GM21786 (cell line): ENCODE data around the gene MUC20.
"Not testable (repeated sequence)": the region's sequence is repeated elsewhere in the genome, so short reads cannot be mapped to it uniquely, and the experiment has no call there.

Source experiments
- ATAC-seq: cut with Tn5 transposase; IDR thresholded peaks from one replicate; pipeline ENCODE4 v1.9.1; 2021; ENCODE audit not compliant: unreplicated experiment

MUC20 gene

DNA sequence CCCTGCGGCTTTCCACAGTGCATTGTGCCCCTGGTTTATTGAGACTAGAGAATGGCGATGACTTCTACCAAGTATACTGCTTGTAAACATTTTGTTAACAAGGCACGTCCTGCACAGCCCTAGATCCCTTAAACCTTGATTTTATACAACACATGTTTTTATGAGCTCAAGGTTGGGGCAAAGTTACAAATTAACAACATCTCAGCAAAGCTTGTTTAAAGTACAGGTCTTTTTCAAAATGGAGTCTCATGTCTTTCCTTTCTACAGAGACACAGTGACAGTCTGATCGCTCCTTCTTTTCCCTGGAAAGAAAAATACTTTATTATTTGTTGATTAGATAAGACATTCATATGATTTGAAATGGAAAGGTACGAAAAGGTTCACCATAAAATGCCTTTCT lies 8.0 kb downstream of the MUC20 start:
- not testable (repeated sequence) for ATAC-seq

DNA sequence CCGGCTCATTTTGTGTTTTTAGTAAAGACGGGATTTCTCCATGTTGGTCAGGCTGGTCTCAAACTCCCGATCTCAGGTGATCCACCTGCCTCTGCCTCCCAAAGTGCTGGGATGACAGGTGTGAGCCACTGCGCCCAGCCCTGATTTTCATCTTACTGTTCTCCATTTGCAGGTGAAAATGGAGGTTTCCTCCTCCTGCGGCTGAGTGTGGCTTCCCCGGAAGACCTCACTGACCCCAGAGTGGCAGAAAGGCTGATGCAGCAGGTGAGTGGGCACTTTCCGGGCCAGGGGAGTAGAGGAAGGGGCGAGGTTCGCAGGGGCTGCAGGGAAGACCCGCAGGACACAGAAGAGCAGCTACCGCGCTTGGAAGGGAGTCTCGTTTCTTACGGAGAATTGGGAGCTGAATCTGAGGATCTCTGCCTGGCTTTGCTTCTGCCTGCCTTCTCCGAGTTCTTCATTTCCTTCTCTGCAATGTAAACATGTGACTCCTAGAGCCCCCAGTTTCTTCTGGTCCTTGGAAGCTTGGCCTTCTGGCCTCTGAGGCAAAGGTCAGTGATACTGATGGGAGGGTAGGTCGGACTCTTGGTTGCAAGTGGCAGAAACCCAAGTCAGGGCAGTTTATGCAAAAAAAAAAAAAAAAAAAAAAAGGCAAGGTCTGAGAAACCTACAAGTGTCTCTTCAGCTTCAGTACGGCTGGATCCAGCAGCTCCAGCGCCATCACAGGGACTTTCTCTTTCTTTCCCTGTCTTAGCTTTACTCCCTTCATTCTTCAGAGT lies 8.9 kb downstream of the MUC20 start:
- ATAC-seq = no peak

DNA sequence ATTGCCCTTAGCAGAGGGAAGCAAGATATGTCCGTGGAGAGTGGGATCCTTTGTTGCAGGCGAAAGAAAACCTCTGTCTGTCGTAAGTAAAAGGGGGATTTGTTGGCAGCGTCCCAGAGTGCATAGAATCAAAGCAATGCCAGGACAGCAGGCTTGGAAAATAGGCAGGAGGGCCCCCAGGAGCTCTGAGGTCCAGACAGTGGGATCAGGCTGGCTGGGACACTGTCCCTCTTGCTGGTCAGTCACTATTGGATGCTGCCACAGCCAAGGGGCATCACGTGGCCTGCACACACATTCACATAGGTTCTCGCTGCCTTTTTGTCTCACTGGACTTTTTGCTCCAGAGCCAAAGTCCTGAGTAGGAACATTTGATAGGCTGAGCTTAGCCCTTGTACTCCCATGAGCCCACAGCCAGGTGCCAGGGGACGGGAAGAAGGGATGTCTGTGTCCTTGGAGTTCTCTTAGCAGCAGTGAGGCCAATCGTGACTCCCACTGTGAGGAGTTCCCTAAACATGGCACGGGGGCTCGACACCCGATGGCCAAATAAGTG lies 10.7 kb downstream of the MUC20 start:
- ATAC-seq = no peak

- ATAC-seq = no peak
Observed at GRCh38 chr3:195732940-195733339, 12.2 kb downstream of the MUC20 start.

DNA sequence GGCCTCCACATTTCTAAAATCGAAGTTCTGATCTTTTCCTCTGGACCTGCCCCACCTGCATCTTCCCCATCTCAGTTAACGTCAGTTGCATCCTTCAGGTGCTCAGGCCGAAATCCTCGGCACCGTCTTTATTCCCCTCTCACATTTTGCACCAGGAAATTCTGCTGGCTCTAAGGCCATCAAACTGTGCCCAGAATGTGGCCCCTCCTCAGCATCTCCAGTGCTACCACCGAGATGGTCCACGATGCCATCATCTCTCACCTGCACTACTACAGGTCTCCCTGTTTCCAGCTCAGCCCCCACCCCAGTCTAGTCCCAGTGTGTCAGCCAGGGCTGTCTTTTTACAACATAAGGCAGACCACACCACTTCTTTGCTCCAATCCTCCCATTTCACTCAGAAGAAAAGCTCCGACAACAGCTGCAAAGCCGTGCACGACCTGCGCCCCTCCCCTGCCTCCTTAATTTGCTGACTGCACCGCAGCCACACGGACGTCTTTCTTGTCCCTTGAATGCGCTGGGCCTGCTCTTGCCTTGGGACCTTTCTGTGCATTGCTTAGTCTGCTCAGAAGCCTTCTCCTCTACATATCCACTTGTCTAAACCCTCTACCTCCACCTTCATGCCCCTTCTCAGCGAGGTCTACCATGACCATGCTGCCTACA lies 14.4 kb downstream of the MUC20 start:
- no peak for ATAC-seq

DNA sequence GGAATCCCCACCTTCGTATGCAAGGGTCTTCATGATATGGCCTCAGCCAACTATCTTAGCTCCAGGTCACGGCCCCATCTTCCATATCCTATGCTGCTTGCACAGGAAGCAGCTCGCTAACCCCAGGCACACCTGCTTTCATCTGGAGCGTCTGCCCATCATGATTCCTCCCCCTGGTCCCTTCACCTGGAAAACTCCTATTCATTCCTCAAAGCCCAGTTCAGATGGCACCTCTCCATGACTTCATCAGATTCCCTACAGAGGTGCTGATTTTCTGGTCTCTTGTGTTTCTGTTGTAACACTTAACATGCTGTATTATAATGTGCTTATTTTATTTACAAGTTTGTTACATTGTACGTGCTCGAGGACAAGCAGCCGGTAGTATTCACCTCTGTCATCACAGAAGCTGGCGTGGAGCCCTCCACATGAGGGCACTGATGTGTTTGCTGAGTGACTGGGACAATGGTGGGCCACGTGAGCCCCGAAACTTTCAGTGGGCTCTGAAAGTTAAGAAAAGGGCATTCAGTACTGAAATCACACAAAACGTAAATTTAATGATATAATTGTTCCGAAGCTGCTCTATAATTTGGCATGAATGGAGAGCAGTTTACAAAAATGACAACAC lies 16.2 kb downstream of the MUC20 start:
- no peak for ATAC-seq

GRCh38 chr3:195737782-195738181 lies 17.0 kb downstream of the MUC20 start:
- not testable (repeated sequence) for ATAC-seq

- no peak for ATAC-seq
Observed at GRCh38 chr3:195738274-195739044, 17.7 kb downstream of the MUC20 start.

- no peak for ATAC-seq
Observed at GRCh38 chr3:195739561-195740111, 18.9 kb downstream of the MUC20 start.

GRCh38 chr3:195744437-195744836 lies 23.7 kb downstream of the MUC20 start:
- ATAC-seq = no peak

GRCh38 chr3:195746346-195746745 lies 25.6 kb downstream of the MUC20 start:
- no peak for ATAC-seq

DNA sequence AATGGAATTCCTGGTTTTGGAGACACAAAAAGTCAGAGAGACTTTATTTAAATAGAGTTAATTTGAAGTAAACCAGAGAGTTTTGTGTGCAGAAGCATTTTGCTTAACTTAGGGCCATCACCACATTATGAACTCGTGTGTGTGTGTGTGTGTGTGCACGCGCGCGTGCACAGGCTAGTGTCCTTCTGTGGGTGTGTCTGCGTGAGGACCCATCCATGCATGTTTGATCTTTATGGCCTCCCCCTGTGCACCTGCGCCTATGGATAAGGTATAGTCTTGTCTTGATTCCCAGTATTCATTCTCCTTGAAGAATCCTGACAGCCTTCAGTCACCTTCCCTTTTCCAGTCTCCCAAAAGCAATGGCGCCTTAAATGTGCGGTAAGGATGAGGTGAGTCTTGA lies 26.0 kb downstream of the MUC20 start:
- ATAC-seq = no peak

GRCh38 chr3:195748661-195749060 lies 27.9 kb downstream of the MUC20 start:
- ATAC-seq = no peak

DNA sequence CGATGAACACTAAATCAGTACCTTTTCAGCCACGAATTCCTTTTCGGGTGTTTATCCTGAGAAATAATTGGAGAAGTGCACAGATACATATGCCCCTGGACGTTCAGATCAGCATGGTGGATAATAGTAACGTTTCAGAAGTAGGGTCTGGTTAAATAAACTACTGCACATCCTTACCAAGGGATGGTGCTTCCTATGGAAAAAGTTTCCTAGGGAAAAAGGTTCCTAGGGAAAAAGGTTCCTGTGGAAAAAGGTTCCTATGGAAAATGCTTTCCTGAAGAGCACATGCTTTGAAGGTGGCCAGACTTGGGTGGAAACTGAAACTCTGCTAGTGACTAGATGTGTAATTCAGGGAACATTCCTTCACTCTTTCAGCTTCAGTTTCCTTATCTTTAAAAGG lies 28.3 kb downstream of the MUC20 start:
- not testable (repeated sequence) for ATAC-seq

GRCh38 chr3:195750797-195751520 lies 30.2 kb downstream of the MUC20 start:
- no peak for ATAC-seq

DNA sequence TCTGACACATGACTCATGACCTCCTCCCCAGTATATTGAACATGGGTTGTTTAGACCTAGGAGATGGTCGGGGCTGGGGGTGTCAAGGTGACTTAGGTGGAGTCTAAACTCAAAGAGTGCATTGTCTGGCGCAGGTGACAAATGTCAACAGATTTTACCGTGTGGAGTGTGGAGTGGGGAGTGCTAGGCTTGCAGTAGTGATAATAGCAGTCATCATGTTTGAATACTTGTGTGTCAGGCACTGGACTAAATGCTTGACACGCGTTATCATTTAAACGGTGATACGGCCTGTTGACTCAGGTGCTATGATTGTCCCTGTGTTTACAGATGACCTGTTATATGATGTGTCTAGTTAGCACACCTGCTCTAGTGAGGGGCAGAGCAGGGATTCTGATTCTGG lies 30.8 kb downstream of the MUC20 start:
- no peak for ATAC-seq

DNA sequence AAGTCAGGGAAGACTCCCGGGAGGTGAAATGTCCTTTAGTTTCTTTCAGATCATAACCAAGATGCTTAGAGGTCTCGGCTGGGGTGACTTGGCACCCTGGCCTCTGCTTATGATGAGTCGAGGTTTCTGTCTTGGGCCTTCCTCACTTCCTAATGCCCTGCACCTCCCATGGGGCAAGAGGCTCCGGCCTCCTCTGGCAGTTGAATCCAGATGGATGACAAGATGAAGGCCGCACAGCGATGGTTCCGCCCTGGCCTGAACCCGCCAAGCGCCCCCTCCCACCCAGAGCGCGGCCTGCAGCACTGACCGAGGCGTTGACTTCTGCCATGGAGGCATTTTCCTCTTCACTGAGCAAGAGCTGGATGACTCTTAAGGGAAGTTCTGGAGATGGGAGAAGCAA lies 31.3 kb downstream of the MUC20 start:
- no peak for ATAC-seq

DNA sequence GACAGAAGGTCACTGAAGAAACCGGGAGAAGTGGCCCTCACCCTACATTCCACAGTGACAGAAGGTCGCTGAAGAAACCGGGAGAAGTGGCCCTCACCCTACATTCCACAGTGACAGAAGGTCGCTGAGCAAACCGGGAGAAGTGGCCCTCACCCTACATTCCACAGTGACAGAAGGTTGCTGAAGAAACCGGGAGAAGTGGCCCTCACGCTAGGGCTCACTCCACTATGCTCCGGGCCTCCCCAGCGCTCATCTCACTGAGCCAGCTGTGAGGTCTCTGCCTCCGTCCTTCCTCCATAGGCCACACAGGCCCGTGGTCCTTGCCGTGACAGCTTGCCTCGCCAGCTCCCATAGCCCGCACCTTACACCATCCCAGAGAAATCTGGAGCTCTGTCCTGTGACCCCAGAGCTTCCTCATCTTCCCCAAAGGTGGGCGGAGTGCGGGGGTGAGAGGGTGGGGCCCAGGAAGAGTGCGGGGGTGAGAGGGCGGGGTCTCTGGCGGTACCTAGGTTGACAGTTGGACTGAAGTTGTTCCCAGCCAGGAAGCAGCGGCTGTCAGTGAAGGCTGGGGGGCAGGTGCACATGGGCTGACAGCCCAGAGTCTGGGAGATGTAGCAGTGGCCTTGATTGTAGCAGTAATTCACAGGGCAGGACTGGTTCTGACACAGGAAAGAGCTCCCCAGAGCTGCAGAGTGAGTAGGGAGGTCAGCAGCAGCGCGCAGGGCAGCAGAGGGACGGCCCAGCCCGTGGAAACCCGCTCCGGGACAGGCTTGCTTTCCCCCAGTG lies 32.0 kb downstream of the MUC20 start:
- ATAC-seq = no peak

- ATAC-seq = no peak
Observed at GRCh38 chr3:195753581-195753980, 32.8 kb downstream of the MUC20 start.
